HG02970 (cell line): Measurements from ENCODE around the gene NUAK1.

Source experiments
- ATAC-seq: cut with Tn5 transposase; IDR thresholded peaks from one replicate; pipeline ENCODE4 v1.9.1; 2021; ENCODE audit warnings: mild to moderate bottlenecking, moderate library complexity, moderate number of reproducible peaks; ENCODE audit not compliant: unreplicated experiment, low FRiP score

NUAK1 gene

DNA sequence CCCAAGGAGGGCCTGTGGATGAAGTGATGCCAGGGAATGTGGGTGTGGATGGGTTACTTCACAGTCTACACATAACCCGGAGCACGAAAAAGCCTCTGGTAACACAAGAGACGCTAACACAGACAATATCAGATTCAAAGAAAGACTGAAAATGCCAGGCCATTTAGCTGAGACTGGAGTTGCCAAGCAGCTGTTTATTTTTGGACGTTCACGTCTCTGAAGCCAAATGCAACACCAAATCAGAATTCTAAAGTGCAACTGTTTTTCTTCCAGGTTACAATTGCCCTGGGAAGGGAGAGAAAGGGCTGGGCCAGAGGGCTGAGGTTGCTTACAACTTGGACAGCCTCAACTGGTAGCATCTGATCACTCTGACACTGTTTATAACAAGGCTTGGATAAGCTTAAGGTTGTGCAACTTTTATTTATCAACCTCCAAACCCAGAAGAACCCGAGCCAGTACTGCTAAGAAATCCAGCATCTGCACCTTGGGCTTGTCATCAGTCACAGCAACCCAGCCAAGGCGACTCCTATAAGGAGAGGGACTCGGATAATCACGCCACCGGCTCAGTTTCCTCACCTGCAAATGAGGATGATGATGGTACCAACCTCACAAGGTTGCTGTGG, 24.8 kb downstream of the NUAK1 start:
- no peak for ATAC-seq

DNA sequence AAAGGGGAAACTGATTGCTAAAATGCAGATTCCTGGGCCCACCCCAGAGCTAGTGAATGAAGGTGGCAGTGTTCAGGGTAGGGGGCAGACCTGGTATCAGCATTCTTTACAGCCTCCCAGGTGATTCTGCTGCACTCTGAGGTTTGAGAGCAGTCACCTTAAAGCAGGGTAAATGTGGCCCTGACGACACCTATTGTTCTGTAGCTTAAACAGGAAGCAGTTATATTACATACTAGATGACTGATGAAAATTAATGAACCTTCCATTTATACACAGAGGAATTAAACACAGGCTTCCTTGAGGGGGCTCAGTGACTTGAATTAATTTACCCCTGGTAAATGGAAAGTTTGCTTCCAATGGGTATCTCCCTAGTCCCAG, 25.3 kb downstream of the NUAK1 start:
- ATAC-seq, result no peak

DNA sequence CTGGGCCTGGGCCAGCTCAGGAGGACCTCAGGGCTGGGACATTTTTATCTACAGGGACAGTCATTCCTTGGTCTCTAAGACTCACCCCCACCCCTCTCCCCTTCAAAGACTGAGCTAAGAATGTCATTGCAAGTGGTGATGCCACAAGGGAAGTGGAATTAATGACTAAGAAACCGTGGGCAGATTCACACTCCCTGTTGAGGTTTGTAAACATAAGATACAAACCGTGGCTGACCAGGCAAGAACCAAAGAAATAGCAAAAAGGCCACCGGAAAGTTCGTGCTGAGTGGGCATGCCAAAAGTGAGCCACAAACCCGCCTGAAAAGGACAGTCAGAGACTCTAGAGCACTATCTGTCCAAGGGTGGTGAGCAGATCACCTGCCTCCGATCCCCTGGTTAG, 25.7 kb downstream of the NUAK1 start:
- no peak for ATAC-seq

DNA sequence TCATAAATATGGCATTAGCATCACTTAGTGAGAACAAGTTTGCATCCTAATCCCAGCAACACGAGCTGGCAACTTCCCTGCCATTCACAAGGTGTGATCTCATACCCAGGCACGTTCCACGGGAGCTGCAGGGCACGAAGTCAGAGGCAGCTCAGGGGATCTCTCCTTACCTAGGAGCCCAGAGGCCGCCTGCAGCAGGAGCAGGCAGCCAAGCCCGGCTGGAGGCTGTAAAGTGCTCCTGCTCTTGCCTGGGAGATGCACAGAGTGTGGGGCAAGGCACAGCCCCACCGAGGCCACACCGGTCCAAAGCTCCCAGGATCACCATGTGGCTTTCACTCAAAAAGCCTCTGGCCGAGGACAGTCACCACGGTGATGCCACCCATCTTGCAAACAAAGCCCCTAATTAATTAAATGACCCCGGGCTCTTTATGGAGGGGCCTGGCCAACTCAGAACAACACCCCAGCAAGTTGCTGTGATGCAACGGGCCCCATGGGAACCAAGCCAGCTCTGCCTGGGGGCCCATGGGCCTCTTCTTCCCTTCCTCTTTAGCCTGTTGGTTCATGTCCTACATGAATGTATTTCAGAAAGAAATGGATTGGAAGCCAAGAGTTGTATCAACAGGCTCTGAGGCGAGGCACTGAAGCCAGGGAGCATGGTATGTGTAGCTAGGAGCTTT, 26.5 kb downstream of the NUAK1 start:
- ATAC-seq, result no peak

DNA sequence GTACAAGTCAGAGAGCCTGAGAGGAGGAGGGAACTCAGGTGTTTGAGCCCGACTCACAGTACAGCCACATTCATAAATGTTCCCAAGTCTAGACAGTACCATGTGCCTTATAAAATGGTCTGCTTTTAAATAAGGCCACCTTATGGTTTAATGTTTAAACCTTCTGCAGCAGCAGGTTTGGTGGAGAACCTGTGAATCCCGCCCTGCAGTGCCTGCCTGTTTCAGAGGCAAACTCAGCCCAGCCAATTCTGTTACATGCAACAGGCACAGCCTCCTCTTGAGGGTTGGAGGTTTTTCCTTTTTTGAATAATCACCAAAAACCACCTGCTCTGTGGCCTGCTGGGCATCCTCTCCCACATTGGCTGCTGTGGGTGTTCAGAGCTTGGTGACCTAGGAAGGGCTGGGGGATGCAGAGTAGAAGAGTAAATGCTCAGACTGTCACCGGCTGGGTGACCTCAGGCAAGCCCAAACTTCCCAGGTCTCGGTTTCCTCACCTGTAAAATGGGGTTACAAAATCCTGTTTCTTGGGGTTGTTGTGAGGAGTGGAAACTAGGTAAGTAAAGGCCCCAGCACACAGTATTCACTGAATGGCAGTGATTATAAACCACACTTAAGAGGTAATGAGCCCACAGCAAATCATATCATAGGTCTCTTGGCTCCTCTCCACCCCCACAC, 28.0 kb downstream of the NUAK1 start:
- ATAC-seq, result no peak

DNA sequence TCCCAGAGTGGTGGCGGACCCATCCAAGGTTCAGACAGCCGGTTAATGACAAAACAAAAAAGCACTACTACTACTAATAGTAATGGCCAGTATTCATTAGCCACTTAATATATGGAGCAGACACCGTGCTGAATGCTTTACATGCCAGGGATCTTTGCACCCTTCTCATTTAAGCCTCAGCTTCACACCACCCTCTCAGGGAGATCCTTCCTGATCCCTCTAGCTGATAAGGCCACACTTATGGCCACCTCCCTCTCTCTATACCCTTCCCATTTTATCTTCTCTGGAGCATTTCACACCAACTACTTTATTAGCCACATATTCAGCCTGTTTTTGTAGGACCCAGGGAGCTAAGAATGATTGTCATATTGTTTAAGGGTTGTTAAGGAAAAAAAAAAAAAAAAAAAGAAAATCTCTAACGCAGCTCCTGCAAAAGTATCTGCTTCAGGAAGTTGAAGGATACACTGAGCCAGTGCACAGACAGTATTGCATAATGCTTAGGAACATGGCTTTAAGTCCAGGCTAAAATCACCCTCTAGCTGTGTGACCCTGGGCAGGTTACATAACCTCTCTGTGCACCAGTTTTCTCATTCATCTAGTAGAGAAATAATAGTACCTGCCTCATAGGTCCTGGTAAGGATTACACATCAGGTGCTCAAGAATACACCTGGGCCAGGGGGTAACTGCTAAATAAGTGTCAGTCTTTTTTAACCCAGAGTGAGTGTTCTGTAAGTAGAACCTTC, 29.4 kb downstream of the NUAK1 start:
- ATAC-seq, result no peak

DNA sequence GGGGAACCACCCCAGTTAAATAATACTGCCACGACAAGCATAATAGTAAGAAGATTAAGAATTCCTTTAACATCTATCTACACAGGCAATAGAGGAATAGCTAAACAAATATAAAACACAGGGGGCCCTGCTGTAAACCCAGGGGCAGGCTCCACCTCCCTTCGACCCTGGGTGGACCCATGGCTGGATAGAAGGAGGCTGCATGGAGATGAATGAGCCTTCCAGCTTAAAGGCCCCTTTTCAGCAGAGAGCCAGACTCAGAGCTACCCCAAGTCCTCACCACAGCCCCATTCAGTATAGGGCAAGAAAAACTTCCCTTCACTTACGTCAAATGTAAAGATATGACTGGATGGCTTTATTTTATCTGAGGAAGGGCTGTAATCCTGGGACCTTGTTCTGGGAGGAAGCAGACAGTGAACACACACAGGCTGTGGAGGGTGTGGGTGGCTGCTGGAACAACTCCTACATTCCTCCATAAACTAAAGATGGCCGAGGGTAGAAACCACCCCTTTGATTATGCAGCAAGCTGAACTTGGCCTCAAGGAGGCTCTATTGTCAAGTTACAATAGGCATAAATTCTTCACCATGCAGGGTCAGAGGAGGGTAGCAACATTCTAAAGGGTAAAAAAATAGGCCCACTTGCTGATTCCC, 30.4 kb downstream of the NUAK1 start:
- no peak for ATAC-seq

DNA sequence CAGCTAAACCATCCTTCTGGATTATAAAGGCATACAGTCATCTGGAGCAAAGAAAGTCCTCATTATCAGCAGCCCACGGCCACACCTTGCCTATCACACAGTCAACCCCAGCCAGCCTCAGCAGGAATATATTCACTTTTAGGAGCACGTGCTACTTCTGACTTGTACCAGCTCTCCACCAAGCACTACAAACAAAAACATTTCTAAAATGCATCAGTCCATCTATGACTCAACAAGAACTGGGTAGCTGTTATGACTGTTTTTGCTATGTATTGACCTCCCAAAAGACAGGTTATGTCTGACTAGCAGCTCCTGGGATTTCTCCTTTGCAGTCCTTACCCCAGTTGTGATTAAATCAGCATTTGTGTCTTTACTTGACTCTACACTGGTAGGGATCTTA, 31.2 kb downstream of the NUAK1 start:
- no peak for ATAC-seq

DNA sequence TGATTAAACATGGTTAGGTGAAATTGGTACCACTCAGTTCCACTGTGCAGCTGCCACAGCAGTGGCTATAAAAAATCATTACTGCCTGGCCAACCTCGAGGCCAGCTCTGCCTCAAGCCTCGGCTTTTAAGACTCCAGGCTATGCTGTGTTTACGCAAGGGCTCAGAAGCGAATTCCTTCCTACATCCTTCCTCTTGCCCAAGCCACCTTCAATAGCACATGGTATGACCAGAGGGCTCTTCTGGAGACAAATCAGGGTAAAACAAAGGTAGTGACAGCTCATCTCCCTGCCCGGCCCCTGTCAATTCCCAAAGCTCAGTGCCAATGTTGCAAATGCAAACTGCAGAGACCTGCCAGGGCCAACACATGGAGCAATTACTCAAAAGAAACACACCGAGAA, 31.9 kb downstream of the NUAK1 start:
- no peak for ATAC-seq

DNA sequence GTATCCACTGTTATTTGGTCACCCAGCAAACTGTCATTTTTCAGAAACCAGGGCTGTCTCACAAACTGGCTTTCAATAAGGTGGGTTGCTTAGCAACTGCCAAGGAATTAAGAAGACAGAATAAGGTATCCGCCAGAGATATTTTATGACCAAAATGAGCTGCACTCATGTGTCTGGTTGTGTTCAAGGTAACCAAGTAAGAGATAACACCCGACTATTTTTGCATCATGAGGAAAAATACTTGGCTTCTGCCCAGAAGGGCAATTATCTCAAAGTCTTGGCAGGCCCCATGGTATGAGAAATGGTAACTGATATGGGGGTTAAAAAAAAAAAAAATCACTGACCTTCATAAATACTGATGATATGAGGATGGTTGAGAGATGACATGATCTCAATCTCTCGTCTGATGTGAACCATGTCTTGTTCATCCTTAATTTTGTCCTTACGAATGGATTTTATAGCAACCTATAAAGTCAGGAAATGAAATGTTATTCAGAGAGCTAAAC, 32.6 kb downstream of the NUAK1 start:
- no peak for ATAC-seq

DNA sequence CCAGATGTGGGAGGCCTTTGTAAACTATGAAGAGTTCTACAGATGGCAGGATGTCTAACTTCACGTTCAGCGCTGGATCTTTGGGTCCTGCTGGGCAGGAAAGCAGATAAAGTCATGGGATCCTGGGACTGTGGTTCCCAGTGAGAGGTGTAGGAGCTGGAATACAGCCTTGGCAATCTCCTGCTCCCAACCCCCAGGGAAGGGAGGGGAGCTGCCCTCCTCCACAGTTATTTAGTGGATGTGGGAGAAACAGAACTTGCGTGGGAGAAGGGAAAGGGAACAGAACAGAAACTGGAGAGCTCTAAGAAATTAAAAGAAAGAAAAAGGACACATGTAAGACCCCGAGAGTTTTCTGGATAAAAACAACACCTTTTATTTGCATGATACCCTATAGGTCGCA, 37.0 kb downstream of the NUAK1 start:
- ATAC-seq, result no peak

DNA sequence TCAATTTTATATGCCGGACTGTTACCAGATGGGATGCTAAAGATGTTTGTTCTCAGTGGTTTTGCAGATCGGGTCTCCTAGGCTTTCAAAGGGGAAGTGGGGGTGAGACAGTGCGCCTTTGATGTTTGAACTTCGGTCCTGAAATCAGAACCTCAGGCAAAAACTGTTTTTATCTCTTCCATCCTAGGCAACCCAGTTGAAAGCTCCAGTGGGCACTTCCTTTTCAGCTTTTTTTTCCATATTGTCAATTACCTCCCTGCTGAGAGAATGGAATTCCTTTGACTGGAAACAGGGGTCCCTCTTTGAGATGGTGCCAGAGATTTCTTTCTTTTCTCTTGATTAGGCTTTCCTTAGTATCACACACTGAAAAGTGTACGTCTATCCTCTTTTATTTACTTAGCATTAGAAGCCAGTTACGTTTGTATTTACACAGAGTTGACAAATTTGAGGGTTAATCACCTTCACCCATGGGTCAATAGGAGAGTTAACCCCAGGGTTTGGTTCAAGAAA, 40.0 kb downstream of the NUAK1 start:
- ATAC-seq, result no peak

DNA sequence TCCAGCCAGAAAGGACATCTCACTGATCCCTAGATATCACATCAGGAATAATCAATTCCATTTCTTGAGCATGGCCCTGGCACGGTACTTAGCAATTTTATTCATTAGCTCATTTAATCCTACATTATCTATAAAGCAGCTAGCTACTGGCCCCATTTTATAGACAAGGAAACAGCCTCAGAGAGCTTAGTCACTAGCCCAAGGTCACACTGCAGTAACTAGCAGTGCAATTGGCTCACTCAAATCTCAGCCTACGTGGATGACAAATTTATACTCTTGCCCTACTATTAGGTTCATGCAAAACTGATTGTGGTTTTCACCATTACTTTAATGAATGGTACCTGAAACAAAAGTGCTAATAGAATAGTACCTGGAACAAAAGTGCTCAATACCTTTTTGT, 41.7 kb downstream of the NUAK1 start:
- ATAC-seq, result no peak

DNA sequence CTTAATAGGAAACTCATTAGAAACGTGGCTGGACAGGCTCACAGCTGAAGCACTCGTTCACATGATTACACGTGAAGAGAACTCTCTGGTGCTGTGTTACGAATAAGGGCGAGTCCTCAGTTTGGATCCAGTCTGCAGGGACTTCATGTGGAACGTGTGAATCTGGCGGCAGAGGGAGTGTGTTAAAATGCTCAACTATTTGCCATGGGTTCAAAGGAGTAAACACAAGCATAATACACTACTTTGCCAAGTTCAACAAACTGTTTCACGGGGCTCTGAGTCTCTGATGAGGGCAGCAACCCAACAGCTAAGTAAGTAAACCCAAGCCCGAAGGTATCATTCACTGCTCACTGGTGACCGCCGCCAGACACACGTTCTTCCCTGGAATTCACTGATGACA, 42.4 kb downstream of the NUAK1 start:
- ATAC-seq, result no peak

DNA sequence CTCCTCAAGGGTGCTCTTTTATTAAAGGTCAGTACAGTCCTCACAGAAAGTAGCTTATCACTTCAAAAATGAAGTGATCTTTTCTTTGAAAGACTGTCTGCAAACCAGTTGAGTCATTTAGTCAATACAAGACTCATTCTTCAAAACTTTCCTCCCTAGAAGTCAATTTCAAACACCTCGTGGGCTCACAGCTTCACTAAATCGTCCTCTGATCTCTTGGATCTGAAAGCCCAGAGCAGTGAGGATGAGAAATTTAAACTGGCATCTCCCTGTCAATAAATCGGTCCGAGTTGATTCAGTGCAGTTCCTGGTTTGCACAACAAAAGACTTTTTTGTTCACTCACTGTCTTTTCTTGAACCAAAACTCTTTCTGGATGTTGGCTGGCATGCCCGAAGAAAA, 44.5 kb downstream of the NUAK1 start:
- ATAC-seq, result no peak

DNA sequence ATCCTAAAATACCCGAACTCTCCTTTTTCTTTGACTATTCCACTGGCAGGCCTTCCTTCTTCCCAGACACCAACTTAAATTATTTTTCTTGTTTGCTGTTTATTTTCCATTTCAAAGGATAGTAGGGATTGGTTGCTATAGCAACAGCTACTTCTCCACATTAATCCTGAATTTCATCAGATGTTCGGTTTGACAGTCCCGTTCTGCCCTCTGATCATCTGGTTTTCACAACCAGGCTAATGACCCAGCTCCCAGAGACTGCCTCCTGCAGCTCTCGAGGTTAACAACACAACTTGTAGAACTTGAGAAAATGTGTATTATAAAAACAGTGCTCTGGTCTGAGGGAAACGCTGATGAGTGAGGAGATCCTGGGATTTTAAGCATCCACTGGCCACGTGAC, 45.5 kb downstream of the NUAK1 start:
- ATAC-seq, result no peak

DNA sequence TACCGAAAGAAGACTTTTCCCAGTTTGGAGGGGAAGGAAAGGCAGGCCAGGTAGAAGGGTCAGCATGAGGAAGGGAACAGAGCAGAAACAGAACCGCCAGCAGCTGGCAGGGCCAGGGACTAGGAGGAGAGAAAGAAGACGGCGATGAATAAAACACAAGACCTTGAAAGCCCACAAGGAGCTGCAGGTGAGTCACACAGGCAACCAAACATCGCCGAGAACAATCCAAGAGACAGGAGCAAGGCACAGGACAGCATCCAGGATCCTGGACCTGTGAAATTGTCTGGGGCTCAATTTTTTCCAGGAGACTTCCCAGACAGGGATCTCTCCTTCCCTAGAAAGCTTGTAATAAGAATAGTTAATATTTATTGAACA, 47.3 kb downstream of the NUAK1 start:
- ATAC-seq, result no peak

DNA sequence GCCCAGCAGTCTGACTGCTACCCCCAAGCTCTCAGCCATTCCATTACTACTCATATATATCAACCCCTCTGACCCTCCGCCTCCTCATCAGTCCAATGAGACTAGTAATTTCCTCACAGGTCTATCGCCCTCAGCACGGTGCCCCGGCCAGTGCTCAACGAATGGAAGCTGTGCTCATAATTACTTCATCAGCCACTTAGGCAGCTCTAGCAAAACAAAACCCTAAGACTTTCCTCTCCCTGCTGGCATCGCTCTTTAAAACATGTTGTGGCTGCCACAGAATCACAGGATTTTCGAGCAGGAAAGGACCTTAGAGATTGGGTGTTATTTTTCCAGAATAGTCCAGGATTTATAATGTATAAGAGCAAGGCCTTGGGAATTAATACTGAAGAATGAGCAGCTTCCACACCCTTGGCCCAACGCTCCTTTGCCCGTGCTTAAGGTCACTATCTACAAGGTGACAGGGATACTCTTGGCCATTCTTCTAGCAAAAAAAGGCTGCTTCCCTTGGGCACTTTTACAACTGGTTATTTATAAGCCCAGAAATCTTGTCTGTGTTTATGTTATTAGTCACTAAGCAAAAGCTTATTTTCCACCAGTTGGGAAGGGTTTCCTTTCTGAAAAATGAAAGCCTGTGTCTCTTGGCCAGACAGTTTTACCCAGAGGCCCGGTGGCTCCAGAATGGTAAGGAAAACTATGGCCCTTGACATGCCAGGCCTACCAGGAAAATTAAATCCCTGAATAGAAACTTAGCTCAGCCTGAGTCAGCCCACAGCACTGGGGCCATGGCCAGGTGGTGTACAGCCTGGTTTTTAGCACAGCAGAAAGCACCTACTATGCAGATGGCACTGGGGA, 47.9 kb downstream of the NUAK1 start:
- no peak for ATAC-seq

DNA sequence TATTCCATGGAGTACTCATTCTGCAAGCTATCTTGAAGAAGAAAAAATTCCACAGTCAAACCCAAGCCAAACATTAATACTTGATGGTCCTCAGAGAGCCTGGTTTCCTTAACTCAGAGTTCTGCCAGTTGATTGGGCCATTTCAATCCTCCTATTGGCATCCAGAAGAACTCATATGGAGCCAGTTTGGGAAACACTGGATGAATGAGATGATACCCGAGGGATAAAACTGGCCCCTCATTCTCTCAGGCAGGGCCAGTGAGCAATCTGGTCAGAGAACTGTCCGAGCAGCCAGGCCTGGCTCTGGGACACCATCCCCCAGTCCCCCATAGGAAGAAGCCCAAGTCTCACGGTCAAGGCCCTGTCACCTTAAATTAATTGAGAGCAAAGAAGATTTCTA, 48.8 kb downstream of the NUAK1 start:
- ATAC-seq, result no peak
